T-helper 2 cell treated with Interferon-gamma antibody and Interleukin-4, amounts not matched to agents 100 ng/mL and 5 ng/mL, for 36 hours (primary cell): ENCODE data around the gene ARL3. TPM values are rescaled to one million over a fixed set of nuclear protein-coding genes. Genes with fewer than 3 reads are reported as not detected.
"Not testable (repeated sequence)": the region's sequence is repeated elsewhere in the genome, so short reads cannot be mapped to it uniquely, and the experiment has no call there.

Experiments
- intact Hi-C: fragments of 100-400 bp; cut with micrococcal nuclease; formaldehyde crosslinking; loops from one replicate; pipeline ENCODE4 v1.15.1; 2023
- total RNA-seq: library from RNA; stranded (reverse); gene quantifications from 2 replicates; pipeline ENCODE4 v1.2.3, GENCODE V29; 2022

The ARL3 gene
- 4.7 TPM in 2 replicates for total RNA-seq

GRCh38 chr10:102713814-102714620, at the start of gene ARL3:
Gene ARL3, minus strand, starts transcription at chr10:102714397. Its CDS starts 122 bp downstream, at chr10:102714275.
- intact Hi-C loops = loop anchor here (1.0 to 2.0 kb wide), 7 partner anchors 29 to 654 kb away; partner anchors contain the start of genes CNNM2, SUFU and WBP1L

- intact Hi-C loops = no loop called here
These were observed 48.9 kb upstream of the ARL3 start for GRCh38 chr10:102763037-102763607.

- intact Hi-C loops = no loop called here
These were observed 48.3 kb upstream of the ARL3 start for GRCh38 chr10:102762401-102763015.

- intact Hi-C loops = no loop called here
These were observed 47.8 kb upstream of the ARL3 start for GRCh38 chr10:102761981-102762380.

DNA sequence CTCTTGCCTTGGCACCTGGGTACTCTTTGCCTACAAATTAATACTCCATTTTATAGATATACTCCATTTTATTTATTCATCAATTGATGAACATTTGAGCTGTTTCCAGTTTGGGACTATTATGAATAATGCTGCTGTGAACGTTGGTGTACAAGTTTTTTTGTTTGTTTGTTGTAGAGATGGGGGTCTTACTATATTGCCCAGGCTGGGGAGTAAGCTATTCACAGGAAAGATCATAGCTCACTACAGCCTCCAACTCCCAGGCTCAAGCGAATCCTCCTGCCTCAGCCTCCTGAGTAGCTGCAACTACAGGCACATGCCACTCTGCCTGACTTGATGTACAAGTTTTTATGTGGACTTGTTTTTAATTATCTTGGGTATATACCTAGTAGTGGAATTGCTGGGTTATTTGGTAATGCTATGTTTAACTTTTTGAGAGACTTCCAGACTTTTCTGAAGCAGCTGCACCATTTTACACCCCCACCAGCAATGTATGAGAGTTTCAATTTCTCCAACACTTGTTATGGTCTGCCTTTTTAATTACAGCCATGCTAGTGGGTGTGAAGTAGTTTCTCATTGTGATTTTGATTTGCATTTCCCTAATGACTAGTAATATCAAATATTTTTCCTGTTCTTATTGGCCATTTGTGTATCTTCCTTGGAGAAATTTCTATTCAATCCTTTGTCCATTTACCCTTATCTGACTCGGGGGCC, 45.5 kb upstream of the ARL3 start:
- intact Hi-C loops = no loop called here

- intact Hi-C loops = not testable (repeated sequence)
These were observed 44.7 kb upstream of the ARL3 start for GRCh38 chr10:102758933-102759262.

GRCh38 chr10:102758240-102758932, 44.2 kb upstream of the ARL3 start:
- intact Hi-C loops = no loop called here

- intact Hi-C loops = no loop called here
These were observed 43.1 kb upstream of the ARL3 start for GRCh38 chr10:102757323-102757722.

- intact Hi-C loops = no loop called here
These were observed 39.5 kb upstream of the ARL3 start for GRCh38 chr10:102753718-102754117.

- intact Hi-C loops = no loop called here
These were observed 38.9 kb upstream of the ARL3 start for GRCh38 chr10:102752934-102753664.

DNA sequence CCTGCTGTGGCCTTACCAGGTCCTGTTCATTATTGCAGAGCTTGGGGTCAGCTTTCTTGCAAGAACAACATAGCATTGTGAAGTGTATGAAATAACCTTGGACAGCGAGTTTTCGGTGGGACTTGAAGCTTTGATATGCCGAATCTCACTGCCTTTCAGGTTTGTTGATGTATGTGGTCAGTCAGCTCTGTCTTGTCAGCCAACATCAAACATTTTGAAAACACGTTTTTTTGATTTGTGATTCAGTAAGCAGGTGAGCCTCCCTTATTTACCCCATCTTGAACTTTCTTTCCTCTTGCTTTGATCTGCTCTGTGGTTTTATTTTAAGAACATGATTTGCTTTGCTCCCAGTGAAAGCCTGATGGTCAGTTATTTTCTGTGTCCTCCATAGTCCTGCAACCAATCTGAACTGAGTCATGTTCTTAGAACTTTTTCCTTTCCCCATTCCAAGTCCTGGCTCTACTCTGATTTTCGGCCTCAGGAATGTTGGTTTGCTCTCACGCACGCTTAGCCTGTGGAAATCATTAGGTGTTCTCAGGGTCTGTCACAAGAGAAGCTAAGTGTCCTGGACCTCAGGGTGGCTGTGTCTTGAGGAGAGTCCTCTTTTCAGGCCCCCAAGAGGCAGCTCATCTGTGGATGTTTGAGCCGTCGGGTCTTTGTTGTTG, 38.2 kb upstream of the ARL3 start:
- intact Hi-C loops = no loop called here

- intact Hi-C loops = no loop called here
These were observed 31.0 kb upstream of the ARL3 start for GRCh38 chr10:102745157-102745556.

GRCh38 chr10:102744374-102745051, 30.3 kb upstream of the ARL3 start:
- intact Hi-C loops = loop anchor here (5.0 kb wide), 1 partner anchor 323 kb away; no protein-coding TSS in a partner anchor

- intact Hi-C loops = loop anchor here (1.0 to 5.0 kb wide), 5 partner anchors 29 to 324 kb away; partner anchors contain the start of genes ARL3, BORCS7, CNNM2 and SFXN2
These were observed 29.6 kb upstream of the ARL3 start, which contains the start of gene WBP1L for GRCh38 chr10:102743588-102744373. Gene WBP1L, plus strand, starts transcription at chr10:102743948. Its CDS starts 106 bp downstream, at chr10:102744054.

DNA sequence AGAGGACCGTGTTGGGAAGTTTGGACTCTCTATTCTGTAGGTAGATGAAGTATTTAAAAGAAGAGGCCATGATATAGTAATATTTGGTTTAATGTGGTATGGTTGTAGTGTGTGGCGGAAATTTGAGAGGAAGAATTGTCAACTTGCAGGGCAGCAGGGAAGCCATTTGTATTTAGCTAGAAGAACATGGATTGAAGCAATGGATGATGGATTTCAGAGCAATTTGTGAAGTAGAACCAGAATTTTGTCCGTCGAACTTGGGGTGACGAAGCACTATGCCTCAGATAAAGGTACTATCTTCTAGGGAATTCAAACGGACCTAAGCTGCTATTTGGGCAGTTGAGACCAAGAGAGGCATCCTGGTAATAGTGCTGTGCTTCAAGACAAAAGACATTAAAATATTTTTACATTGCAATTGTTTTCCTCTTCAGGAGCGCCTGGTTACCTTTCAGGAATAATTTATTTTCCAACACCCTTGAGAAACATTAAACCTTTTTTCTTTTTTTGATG, 28.9 kb upstream of the ARL3 start:
- intact Hi-C loops = loop anchor here (1.0 to 5.0 kb wide), 5 partner anchors 29 to 324 kb away; partner anchors contain the start of genes ARL3, BORCS7, CNNM2 and SFXN2

DNA sequence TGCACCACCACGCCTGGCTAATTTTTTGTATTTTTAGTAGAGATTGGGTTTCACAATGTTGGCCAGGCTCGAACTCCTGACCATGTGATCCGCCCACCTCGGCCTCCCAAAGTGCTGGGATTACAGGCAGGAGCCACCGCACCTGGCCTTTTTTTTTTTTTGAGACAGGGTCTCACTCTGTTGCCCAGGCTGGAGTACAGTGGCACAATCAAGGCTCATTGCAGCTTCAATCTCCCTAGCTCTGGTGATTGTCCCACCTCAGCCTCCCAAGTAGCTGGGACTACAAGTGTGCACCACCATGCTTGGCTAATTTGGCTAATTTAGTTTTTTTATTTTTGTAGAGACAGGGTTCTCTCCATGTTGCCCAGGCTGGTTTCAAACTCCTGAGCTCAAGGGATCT, 28.1 kb upstream of the ARL3 start:
- intact Hi-C loops = loop anchor here (5.0 kb wide), 1 partner anchor 325 kb away; no protein-coding TSS in a partner anchor

GRCh38 chr10:102741726-102742237, 27.6 kb upstream of the ARL3 start:
- intact Hi-C loops = loop anchor here (5.0 kb wide), 1 partner anchor 326 kb away; no protein-coding TSS in a partner anchor
